ENCODE data around the gene TSPAN4. TPM values are rescaled to one million over a fixed set of nuclear protein-coding genes. Genes with fewer than 3 reads are reported as not detected.

Gene TSPAN4
- total RNA-seq, 8 experiments from 2014 or later, result 30.9 to 110 (median 41.9) TPM

- peaks cover 6 to 7% of the 10 kb centered on the region in 2 donors for H3K4me1 ChIP-seq (replicated peaks in 1 of 2)
- in situ Hi-C loops (cut with MboI; ENCODE audit: low pct_unique_long_range_greater_than_20kb in 2 of 9, low sequenced_read_pairs in 9 of 9, unreplicated experiment in 9 of 9), result no loop called here
Measured at GRCh38 chr11:905952-906351, 63.3 kb downstream of the TSPAN4 start.

DNA sequence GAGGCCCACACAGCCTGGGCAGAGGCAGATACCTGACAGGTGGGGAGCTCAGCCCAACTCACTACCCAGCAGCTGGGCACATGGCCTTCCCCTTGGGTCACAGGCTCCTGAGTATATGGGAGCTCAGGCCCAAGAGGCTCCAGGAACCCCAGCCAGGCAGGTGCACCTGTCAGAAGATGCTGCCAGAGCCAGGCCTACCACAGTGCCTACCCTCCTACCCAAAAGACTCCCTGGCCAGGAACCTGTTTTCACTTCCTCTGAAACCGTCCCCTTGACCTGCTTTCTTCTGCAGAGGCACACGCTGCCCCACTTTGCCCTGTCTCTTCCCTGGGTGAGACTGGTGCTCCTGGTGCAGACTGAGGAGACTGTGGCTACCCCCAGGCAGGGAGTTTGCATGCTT lies 65.0 kb downstream of the TSPAN4 start:
- Histone ChIP-seq H3K4me3 (no peak overlapping the region), H3K4me1 (replicated peaks in 1 of 2) (peaks cover 13 to 14% of the 10 kb centered on the region in 2 donors), H3K27ac (no peak overlapping the region)
- in situ Hi-C loops (cut with MboI; ENCODE audit: low pct_unique_long_range_greater_than_20kb in 2 of 9, low sequenced_read_pairs in 9 of 9, unreplicated experiment in 9 of 9), result no loop called here
- ATAC-seq (replicated peaks in 6 of 8), result no peak
- WGBS, 10 experiments, result 80 to 100% (median 95%) methylated on average over 1 to 2 of the region's 2 CpGs; no CpG with 5 or more reads in 6 of the 10 experiments

More at GRCh38 chr11:905952-906351, 63.3 kb downstream of the TSPAN4 start:
- Histone ChIP-seq H3K4me3 (no peak overlapping the region), H3K27ac (no peak overlapping the region)
- WGBS, 10 experiments, result 92 to 100% (median 100%) methylated on average over 1 to 6 of the region's 7 CpGs; no CpG with 5 or more reads in 5 of the 10 experiments
- ATAC-seq (replicated peaks in 6 of 8), result no peak

DNA sequence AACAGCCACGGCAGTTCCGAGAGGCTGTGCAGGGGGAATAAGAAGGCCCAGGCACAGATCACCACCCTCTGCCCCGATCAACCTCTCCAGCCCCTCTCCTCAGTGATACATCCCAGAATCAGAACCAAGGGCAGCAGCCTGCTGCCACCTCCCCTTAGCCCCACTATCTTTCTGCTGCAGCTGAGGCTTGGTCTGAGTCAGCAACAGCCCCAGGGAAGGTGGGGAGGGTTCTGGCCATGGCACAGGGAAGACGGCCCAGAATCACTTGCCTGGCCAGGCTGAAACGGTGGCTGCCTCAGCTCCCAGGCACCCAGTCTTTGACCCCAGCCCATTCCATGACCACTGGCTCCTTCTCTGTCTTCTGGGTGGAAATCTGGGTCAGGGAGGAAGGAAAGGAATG lies 65.6 kb downstream of the TSPAN4 start:
- Histone ChIP-seq H3K4me3 (no peak overlapping the region), H3K27ac (no peak overlapping the region), H3K4me1 (replicated peaks in 1 of 2) (peaks cover 13 to 14% of the 10 kb centered on the region in 2 donors)
- 76 to 100% (median 85%) methylated on average over 1 to 2 of the region's 5 CpGs; no CpG with 5 or more reads in 6 of the 10 experiments for WGBS, 10 experiments
- no peak for ATAC-seq (replicated peaks in 6 of 8)
- in situ Hi-C loops (cut with MboI; ENCODE audit: low pct_unique_long_range_greater_than_20kb in 2 of 9, low sequenced_read_pairs in 9 of 9, unreplicated experiment in 9 of 9), result no loop called here

DNA sequence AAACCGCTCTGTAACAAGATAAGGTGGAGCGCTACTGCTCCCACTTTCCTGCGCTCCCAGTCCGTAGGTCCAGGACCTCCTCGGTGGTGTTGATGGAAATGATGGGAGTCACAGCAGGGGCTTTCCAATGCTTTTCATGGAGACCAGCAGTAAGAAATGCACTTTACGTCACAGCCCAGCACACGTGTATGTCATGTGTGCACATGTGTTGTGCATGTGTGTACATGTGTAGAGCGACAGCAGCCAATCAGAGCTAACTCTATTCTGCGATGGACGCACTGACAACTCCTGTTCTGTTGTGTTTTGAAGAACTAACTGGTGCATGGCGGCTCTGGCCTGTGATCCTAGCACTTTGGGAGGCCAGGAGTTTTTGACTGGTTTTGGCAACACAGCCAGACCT lies 66.8 kb downstream of the TSPAN4 start:
- no peak for ATAC-seq (replicated peaks in 6 of 8)
- 40 to 100% (median 84%) methylated on average over 1 to 5 of the region's 11 CpGs; no CpG with 5 or more reads in 2 of the 10 experiments for WGBS, 10 experiments
- Histone ChIP-seq H3K4me3 (peak overlapping the region in 4 of 5 donors; percentile 79 to 98 (median 97)), H3K4me1 (replicated peaks in 1 of 2) (peaks cover 13 to 14% of the 10 kb centered on the region in 2 donors), H3K27ac (no peak overlapping the region)
- in situ Hi-C loops (cut with MboI; ENCODE audit: low pct_unique_long_range_greater_than_20kb in 2 of 9, low sequenced_read_pairs in 9 of 9, unreplicated experiment in 9 of 9), result no loop called here

DNA sequence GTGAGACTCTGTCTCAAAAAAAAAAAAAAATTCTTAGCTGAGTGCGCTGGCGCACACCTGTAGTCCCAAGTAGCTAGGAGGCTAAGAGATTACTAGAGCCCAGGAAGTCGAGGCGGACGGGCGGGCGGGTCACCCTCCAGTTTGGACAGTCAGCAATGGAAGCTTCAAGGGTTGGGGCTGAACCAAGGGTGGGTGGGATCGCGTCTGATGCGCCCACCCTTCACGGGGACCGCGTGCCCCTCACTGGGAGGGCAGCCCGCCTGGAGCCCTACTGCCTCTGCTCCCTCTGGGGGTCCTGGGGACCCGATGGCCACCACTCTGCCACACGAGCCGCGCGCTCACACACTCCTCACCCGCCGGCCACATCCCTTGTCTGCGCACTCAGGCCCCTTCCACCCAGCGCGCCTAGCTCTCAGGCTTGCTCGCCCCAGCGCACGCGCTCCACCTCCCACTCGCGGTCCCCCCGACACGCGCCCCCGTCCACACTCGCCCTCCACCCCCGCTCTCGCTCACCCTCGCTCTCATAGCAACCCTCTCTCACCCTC lies 67.5 kb downstream of the TSPAN4 start:
- 58% methylated on average over 2 of the region's 38 CpGs; no CpG with 5 or more reads in 9 of the 10 experiments for WGBS, 10 experiments
- ATAC-seq (replicated peaks in 6 of 8), result peak; percentile 33 to 65 (median 60)
- peak overlapping the region; percentile 75 to 98 (median 96) for H3K4me3 ChIP-seq
- in situ Hi-C loops (cut with MboI; ENCODE audit: low pct_unique_long_range_greater_than_20kb in 2 of 9, low sequenced_read_pairs in 9 of 9, unreplicated experiment in 9 of 9), result no loop called here
- peaks cover 13 to 14% of the 10 kb centered on the region in 2 donors for H3K4me1 ChIP-seq (replicated peaks in 1 of 2)
- H3K27ac ChIP-seq, result peak overlapping the region; percentile 82 to 85

DNA sequence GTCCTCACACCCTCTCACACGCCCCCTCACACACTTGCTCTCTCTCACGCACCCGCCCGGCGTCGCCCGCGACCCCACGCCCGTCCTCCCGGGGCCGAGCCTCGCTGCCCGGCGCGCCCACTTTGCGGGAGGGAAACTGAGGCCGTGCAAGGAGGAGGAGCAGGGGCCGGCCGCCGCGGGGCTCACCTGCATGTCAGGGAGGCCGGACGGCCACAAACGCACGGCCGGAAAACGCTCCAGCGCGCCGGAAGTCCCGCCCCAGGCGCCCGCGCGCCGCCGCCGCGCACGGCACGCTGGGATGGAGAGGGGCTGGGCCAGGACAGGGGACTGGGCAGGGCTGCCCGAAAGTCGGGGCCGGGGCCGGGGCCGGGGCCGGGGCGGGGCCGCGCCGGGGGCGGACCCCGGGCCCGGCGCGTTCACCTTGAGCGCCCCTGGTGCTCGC lies 68.0 kb downstream of the TSPAN4 start, which contains the start of gene CHID1:
CHID1 (minus strand) TSS at position 222 of the 442 bp plus-strand sequence. CDS start 5,994 bp downstream, outside the sequence.
- Histone ChIP-seq H3K27ac (peak within 1 kb of the TSS; percentile 82 to 85), H3K4me1 (replicated peaks in 1 of 2) (peaks cover 13 to 14% of the 10 kb centered on the region in 2 donors), H3K4me3 (peak within 1 kb of the TSS; percentile 75 to 98 (median 96))
- peak; percentile 88 to 96 (median 94) for ATAC-seq (replicated peaks in 6 of 8)
- in situ Hi-C loops (cut with MboI; ENCODE audit: low pct_unique_long_range_greater_than_20kb in 2 of 9, low sequenced_read_pairs in 9 of 9, unreplicated experiment in 9 of 9), result no loop called here
- 0% methylated on average over 1 of the region's 59 CpGs; no CpG with 5 or more reads in 9 of the 10 experiments for WGBS, 10 experiments

- Histone ChIP-seq H3K27ac (peak overlapping the region; percentile 82 to 85), H3K4me1 (replicated peaks in 1 of 2) (peaks cover 13 to 14% of the 10 kb centered on the region in 2 donors), H3K4me3 (peak overlapping the region; percentile 75 to 98 (median 96))
- ATAC-seq (replicated peaks in 6 of 8), result peak; percentile 40 to 61 (median 52)
- in situ Hi-C loops (cut with MboI; ENCODE audit: low pct_unique_long_range_greater_than_20kb in 2 of 9, low sequenced_read_pairs in 9 of 9, unreplicated experiment in 9 of 9), result no loop called here
- WGBS, 10 experiments, result 0 to 40% (median 13%) methylated on average over 1 to 19 of the region's 68 CpGs; no CpG with 5 or more reads in 5 of the 10 experiments
Measured at GRCh38 chr11:911031-911889, 68.6 kb downstream of the TSPAN4 start.

- in situ Hi-C loops (cut with MboI; ENCODE audit: low pct_unique_long_range_greater_than_20kb in 2 of 9, low sequenced_read_pairs in 9 of 9, unreplicated experiment in 9 of 9), result no loop called here
- Histone ChIP-seq H3K27ac (peak overlapping the region in 1 of 2 donors; percentile 85), H3K4me3 (peak overlapping the region in 4 of 5 donors; percentile 79 to 98 (median 97)), H3K4me1 (replicated peaks in 1 of 2) (peaks cover 13 to 14% of the 10 kb centered on the region in 2 donors)
- WGBS, 10 experiments, result 78 to 98% (median 95%) methylated on average over 2 to 8 of the region's 11 CpGs; no CpG with 5 or more reads in 4 of the 10 experiments
- no peak for ATAC-seq (replicated peaks in 6 of 8)
Measured at GRCh38 chr11:911890-912219, 69.2 kb downstream of the TSPAN4 start.

- no peak for ATAC-seq (replicated peaks in 6 of 8)
Measured at GRCh38 chr11:912266-912665, 69.6 kb downstream of the TSPAN4 start.

DNA sequence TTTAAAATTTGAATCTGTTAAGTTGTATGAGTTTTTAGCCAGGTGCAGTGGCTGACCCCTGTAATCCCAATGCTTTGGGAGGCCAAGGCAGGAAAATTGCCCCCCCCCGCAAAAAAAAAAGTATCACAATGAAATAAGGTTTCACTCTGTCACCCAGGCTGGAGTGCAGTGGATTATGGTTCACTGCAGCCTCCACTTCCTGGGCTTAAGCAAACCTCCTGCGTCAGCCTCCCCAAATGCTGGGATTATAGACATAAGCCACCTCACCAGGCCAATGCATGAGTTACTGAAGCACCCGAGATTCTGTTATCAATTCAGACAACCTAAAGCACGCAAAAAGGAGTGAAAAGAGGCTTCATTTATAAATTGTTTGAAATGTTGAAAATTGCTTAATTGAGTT lies 70.4 kb downstream of the TSPAN4 start:
- ATAC-seq (replicated peaks in 6 of 8), result no peak
- 60 to 100% (median 89%) methylated on average over 1 to 3 of the region's 4 CpGs; no CpG with 5 or more reads in 2 of the 10 experiments for WGBS, 10 experiments
- Histone ChIP-seq H3K4me1 (replicated peaks in 1 of 2) (peaks cover 13 to 14% of the 10 kb centered on the region in 2 donors), H3K27ac (no peak overlapping the region), H3K4me3 (no peak overlapping the region)
- in situ Hi-C loops (cut with MboI; ENCODE audit: low pct_unique_long_range_greater_than_20kb in 2 of 9, low sequenced_read_pairs in 9 of 9, unreplicated experiment in 9 of 9), result no loop called here

More at GRCh38 chr11:912266-912665, 69.6 kb downstream of the TSPAN4 start:
- Histone ChIP-seq H3K4me1 (replicated peaks in 1 of 2) (peaks cover 13 to 14% of the 10 kb centered on the region in 2 donors), H3K27ac (no peak overlapping the region), H3K4me3 (no peak overlapping the region)
- in situ Hi-C loops (cut with MboI; ENCODE audit: low pct_unique_long_range_greater_than_20kb in 2 of 9, low sequenced_read_pairs in 9 of 9, unreplicated experiment in 9 of 9), result no loop called here
- WGBS, 10 experiments, result 83 to 100% (median 91%) methylated on average over 1 to 10 of the region's 14 CpGs; no CpG with 5 or more reads in 4 of the 10 experiments

DNA sequence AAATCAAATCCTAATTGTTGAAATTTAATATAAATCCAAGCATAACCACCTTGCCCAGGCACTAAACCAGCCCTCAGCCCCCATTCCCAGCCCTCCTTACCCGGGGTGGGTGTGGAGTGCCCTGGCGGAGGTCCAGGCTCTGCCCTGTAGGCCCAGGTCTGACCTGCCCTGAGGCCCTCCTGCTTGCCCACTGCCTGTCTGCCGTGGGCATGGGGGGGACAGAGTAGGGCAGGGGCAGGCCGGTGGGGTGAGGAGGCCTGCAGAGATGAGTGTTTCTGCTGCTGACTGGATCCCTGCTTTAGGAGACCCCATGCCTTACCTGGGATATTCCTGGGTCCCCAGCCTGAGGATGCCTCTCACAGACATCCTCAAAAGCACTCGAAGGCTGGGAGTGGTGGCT lies 71.6 kb downstream of the TSPAN4 start:
- in situ Hi-C loops (cut with MboI; ENCODE audit: low pct_unique_long_range_greater_than_20kb in 2 of 9, low sequenced_read_pairs in 9 of 9, unreplicated experiment in 9 of 9), result no loop called here
- Histone ChIP-seq H3K4me3 (no peak overlapping the region), H3K4me1 (replicated peaks in 1 of 2) (peaks cover 13 to 18% of the 10 kb centered on the region in 2 donors), H3K27ac (no peak overlapping the region)
- WGBS, 10 experiments, result 0 to 88% (median 67%) methylated on average over 1 to 3 of the region's 5 CpGs; no CpG with 5 or more reads in 7 of the 10 experiments
- ATAC-seq (replicated peaks in 6 of 8), result no peak

- WGBS, 10 experiments, result 60 to 100% (median 100%) methylated on average over 1 to 10 of the region's 21 CpGs; no CpG with 5 or more reads in 5 of the 10 experiments
- in situ Hi-C loops (cut with MboI; ENCODE audit: low pct_unique_long_range_greater_than_20kb in 2 of 9, low sequenced_read_pairs in 9 of 9, unreplicated experiment in 9 of 9), result no loop called here
- H3K4me1 ChIP-seq (replicated peaks in 1 of 2), result peaks cover 7 to 13% of the 10 kb centered on the region in 2 donors
- no peak overlapping the region for H3K27ac ChIP-seq
- ATAC-seq (replicated peaks in 6 of 8), result peak in 2 of 8 experiments; percentile 2 to 22
- no peak overlapping the region for H3K4me3 ChIP-seq
Measured at GRCh38 chr11:914747-915501, 72.3 kb downstream of the TSPAN4 start.
